Chondrocyte (in vitro differentiated cells): Measurements from ENCODE around the gene MBOAT7. TPM values are rescaled to one million over a fixed set of nuclear protein-coding genes. Genes with fewer than 3 reads are reported as not detected.
A peak's percentile ranks its signal among the peaks of the same experiment; 100 is the strongest.

Source experiments
- DNase-seq: peaks from one replicate; pipeline ENCODE4 v3.0.0; 2021; ENCODE audit warnings: mixed read lengths, low spot score
- H3K27ac Mint-ChIP-seq: one replicate; pipeline ENCODE4 v1.8.0; 2021; ENCODE audit warnings: mild to moderate bottlenecking, moderate library complexity, mixed read lengths; ENCODE audit not compliant: unreplicated experiment
- H3K27me3 Mint-ChIP-seq: 2 replicates; pipeline ENCODE4 v1.8.0; 2021; ENCODE audit warnings: low read depth, mixed read lengths
- H3K36me3 Mint-ChIP-seq: 2 replicates; pipeline ENCODE4 v1.8.0; 2021; ENCODE audit warnings: low read depth, mixed read lengths
- H3K4me1 Mint-ChIP-seq: 2 replicates; pipeline ENCODE4 v1.8.0; 2021; ENCODE audit warnings: low read depth, mild to moderate bottlenecking, mixed read lengths
- H3K4me3 Mint-ChIP-seq: one replicate; pipeline ENCODE4 v1.8.0; 2021; ENCODE audit warnings: mild to moderate bottlenecking, moderate library complexity, mixed read lengths; ENCODE audit not compliant: unreplicated experiment
- H3K9me3 Mint-ChIP-seq: 2 replicates; pipeline ENCODE4 v1.8.0; 2021; ENCODE audit warnings: low read depth, mixed read lengths
- CTCF ChIP-seq: fragments of 200-600 bp; sonication (generic); IDR thresholded peaks from 2 replicates; pipeline ENCODE4 v1.5.0; 2021; ENCODE audit warnings: antibody characterized with exemption, mild to moderate bottlenecking, moderate library complexity
- total RNA-seq: library from RNA; stranded (reverse); gene quantifications from 3 replicates; pipeline ENCODE4 v1.2.1, GENCODE V29; 2021

MBOAT7 gene
- total RNA-seq, 1 donor from 2014 or later = 83.8 TPM

DNA sequence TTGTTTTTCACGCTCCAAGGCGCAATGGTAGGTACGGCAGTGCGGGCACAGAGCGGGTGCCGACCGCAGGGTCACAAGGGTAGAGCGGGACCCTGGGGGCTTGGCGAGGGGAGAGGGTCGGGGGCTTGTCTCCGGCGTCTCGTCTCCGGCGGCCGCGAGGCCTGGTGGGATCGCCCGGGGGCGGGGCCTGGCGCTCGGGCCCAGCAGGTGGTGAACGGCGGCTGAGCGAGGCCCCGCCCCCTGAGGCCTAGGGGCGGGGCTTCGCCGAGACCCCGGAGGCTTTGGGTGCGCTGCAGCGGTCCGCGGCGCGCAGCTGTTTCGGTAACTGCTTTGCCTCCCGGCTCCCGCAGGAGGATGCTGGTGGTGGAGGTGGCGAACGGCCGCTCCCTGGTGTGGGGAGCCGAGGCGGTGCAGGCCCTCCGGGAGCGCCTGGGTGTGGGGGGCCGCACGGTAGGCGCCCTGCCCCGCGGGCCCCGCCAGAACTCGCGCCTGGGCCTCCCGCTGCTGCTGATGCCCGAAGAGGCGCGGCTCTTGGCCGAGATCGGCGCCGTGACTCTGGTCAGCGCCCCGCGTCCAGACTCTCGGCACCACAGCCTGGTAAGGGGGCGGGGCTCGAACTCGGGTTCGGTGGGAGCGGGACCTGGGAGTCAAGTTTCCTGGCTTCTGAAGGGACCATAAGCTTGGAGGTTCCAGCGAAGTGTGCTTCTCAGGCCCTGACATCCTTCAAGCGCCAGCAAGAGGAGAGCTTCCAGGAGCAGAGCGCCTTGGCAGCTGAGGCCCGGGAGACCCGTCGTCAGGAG, 1.8 kb upstream of the MBOAT7 start, which contains the start of gene TSEN34:
TSS of gene TSEN34 (plus strand) at position 298 of the 800 bp plus-strand sequence. CDS start at position 355, 57 bp downstream.
- peak within 1 kb of the TSS; percentile 86 for H3K4me3 Mint-ChIP-seq
- no peak for TF ChIP-seq CTCF
- no peaks in the 10 kb centered on the region for H3K27me3 Mint-ChIP-seq
- peaks cover 8% of the 10 kb centered on the region for H3K36me3 Mint-ChIP-seq
- peaks cover 34% of the 10 kb centered on the region for H3K4me1 Mint-ChIP-seq
- no peaks in the 10 kb centered on the region for H3K9me3 Mint-ChIP-seq
- DNase-seq = peak; percentile 96
- peak within 1 kb of the TSS; percentile 99 for H3K27ac Mint-ChIP-seq

DNA sequence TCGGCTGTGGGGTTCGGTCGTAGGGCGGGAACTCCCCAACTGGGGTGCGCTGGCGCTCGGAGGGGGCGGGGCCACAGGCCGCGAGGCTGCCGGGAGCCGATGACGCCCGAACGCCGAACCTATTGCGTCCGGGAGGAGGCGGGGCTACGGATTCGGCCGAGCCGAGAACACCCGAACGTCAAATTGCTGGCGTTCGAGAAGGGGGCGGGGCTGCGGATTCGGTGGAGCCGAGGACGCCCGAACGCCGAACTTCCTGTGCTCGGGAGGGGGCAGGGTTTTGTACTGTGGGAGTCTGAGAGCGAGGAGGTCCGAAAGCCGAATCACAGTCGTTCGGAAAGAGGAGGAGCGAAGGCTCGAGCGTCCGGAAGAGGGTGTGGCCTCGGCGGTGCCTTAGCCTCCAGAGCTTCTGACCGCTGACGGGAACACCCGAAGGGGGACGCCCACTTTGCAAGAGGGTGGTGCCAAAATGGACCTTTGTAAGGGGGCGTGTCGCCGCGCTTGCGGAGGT, 1.2 kb upstream of the MBOAT7 start:
- peak overlapping the region; percentile 86 for H3K4me3 Mint-ChIP-seq
- DNase-seq = peak; percentile 99
- peaks cover 7% of the 10 kb centered on the region for H3K36me3 Mint-ChIP-seq
- H3K27ac Mint-ChIP-seq = peak overlapping the region; percentile 99
- no peaks in the 10 kb centered on the region for H3K9me3 Mint-ChIP-seq
- no peak for TF ChIP-seq CTCF
- no peaks in the 10 kb centered on the region for H3K27me3 Mint-ChIP-seq
- peaks cover 34% of the 10 kb centered on the region for H3K4me1 Mint-ChIP-seq

DNA sequence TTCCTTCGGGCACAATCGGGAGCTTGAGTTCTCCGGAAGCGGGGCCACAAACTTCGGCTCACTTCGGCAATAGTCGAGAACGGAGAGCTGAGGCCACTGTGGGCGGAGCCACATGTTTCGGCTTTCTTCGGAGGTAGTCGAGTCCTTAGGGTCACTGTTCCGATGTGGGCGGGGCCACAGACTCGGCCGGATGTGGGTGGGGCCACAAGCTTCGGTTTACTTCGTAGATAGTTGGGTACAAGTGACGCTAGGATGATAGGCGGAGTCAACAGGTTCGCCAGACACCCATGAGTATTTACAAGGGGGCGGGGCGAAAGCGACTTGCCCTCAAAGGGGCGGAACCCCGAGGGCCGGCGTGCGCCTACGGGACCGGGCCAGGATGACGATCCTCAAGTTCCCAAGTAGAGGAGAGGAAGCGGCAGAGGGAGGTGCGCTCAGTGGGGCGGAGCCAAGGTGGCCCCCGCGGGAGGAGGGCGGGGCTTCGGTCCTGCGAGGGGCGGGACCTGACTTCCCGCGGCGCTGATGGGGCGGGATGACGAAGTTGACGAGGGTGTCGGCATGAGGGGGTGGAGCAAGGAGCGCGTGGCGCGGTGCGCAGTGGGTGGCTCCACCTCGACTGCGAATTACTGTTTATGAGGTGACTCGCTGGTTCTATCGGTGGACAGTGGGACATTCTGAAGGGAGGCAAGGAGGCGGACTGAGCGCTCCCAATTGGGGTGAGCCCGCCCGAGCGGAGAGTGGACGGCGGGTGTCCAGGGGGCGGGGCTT, 539 bp upstream of the MBOAT7 start:
- peaks cover 6% of the 10 kb centered on the region for H3K36me3 Mint-ChIP-seq
- peak; percentile 100 for DNase-seq
- no peaks in the 10 kb centered on the region for H3K27me3 Mint-ChIP-seq
- H3K9me3 Mint-ChIP-seq = no peaks in the 10 kb centered on the region
- TF ChIP-seq CTCF = no peak
- H3K4me1 Mint-ChIP-seq = peaks cover 34% of the 10 kb centered on the region
- H3K27ac Mint-ChIP-seq = peak overlapping the region; percentile 99
- H3K4me3 Mint-ChIP-seq = peak overlapping the region; percentile 86

GRCh38 chr19:54188215-54188871, 1.0 kb downstream of the MBOAT7 start:
- Mint-ChIP-seq H3K27ac (peak overlapping the region; percentile 76), H3K9me3 (no peaks in the 10 kb centered on the region), H3K4me1 (peaks cover 34% of the 10 kb centered on the region), H3K4me3 (peak overlapping the region; percentile 86), H3K27me3 (no peaks in the 10 kb centered on the region), H3K36me3 (peaks cover 5% of the 10 kb centered on the region)
- no peak for TF ChIP-seq CTCF
- no peak for DNase-seq

DNA sequence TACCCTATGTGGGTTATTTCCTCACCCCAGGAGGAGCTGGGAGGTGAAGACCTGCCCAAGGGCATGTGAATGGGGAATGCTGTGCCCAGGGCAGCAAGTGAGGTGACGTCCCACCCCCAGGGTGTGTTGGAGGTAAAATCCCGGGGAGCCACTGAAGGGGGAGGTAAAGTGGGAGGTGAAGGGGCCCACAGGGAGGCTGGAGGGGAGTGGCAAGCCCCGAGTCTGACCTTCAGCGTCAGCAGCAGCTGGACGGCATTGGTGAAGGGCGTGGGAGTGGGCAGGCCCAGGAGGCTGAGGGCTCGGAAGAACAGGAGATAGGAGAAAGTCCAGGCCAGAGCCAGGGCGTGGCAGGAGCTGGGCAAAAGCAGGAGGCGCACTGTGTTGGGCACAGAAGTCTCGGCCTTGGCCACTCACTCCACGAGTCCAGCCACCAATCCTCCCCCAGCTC, 2.4 kb downstream of the MBOAT7 start:
- H3K27ac Mint-ChIP-seq = no peak overlapping the region

More for the DNA sequence above, 2.4 kb downstream of the MBOAT7 start:
- H3K4me1 Mint-ChIP-seq = peaks cover 23% of the 10 kb centered on the region
- H3K27me3 Mint-ChIP-seq = no peaks in the 10 kb centered on the region
- peaks cover 4% of the 10 kb centered on the region for H3K36me3 Mint-ChIP-seq
- TF ChIP-seq CTCF = no peak
- DNase-seq = peak; percentile 90
- H3K4me3 Mint-ChIP-seq = no peak overlapping the region
- no peaks in the 10 kb centered on the region for H3K9me3 Mint-ChIP-seq
